Measurements from ENCODE around the gene GAB2.

Gene GAB2

DNA sequence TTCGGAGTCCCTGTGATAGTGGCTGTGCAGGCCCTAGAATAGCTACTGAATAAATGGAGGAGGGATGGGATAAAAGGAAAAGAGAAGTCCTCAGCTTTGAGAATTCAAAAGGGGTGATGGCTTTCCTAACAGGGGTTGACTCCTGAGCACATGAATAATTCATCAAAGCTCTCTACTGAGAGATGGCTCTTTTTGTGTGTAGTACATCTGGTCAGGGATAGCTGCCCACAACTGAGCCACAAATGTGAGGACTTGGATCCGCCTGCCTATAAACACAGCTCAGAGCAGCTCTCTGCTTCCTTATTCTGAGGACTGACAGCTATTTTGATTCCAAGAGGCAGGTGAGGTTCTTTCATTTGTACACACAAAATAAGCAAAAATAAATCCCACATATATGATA lies 146.6 kb downstream of the GAB2 start:
- TF ChIP-seq TAF1 (IDR thresholded peaks at IDR 0.05; ENCODE audit: low read depth, low read length), result no peak
- DNase-seq (ENCODE audit: insufficient read length, low spot score) (no peak), FAIRE-seq (no peak)

- FAIRE-seq, result no peak
- TF ChIP-seq POLR2A (IDR thresholded peaks at IDR 0.05; ENCODE audit: low read depth, low read length), result no peak
- no peak for TF ChIP-seq SPI1 (IDR thresholded peaks at IDR 0.05; ENCODE audit: low read depth, low read length)
- TF ChIP-seq TAF1 (IDR thresholded peaks at IDR 0.05; ENCODE audit: low read depth, low read length), result no peak
- no peak for TF ChIP-seq POLR2AphosphoS5 (IDR thresholded peaks at IDR 0.05; ENCODE audit: low read depth, low read length)
- TF ChIP-seq PAX5 (IDR thresholded peaks at IDR 0.05; ENCODE audit: insufficient read depth, low read length, severe bottlenecking), result no peak
- TF ChIP-seq POU2F2 (IDR thresholded peaks at IDR 0.05; ENCODE audit: low read depth, low read length), result no peak
Measured at GRCh38 chr11:78269806-78270205, 147.8 kb downstream of the GAB2 start.

GRCh38 chr11:78268591-78269410 lies 148.8 kb downstream of the GAB2 start:
- no peak for DNase-seq (ENCODE audit: insufficient read length, low spot score)
- no peak for FAIRE-seq
- TF ChIP-seq POU2F2 (IDR thresholded peaks at IDR 0.05; ENCODE audit: low read depth, low read length) (no peak), TAF1 (IDR thresholded peaks at IDR 0.05; ENCODE audit: low read depth, low read length) (no peak), POLR2A (IDR thresholded peaks at IDR 0.05; ENCODE audit: low read depth, low read length) (no peak), POLR2AphosphoS5 (IDR thresholded peaks at IDR 0.05; ENCODE audit: low read depth, low read length) (no peak), SPI1 (IDR thresholded peaks at IDR 0.05; ENCODE audit: low read depth, low read length) (no peak), PAX5 (IDR thresholded peaks at IDR 0.05; ENCODE audit: insufficient read depth, low read length, severe bottlenecking) (no peak)

More at GRCh38 chr11:78269806-78270205, 147.8 kb downstream of the GAB2 start:
- no peak for DNase-seq (ENCODE audit: insufficient read length, low spot score)

GRCh38 chr11:78266451-78266850 lies 151.2 kb downstream of the GAB2 start:
- DNase-seq (ENCODE audit: insufficient read length, low spot score), result no peak
- no peak for FAIRE-seq
- TF ChIP-seq POU2F2 (IDR thresholded peaks at IDR 0.05; ENCODE audit: low read depth, low read length) (no peak), POLR2AphosphoS5 (IDR thresholded peaks at IDR 0.05; ENCODE audit: low read depth, low read length) (no peak), SPI1 (IDR thresholded peaks at IDR 0.05; ENCODE audit: low read depth, low read length) (no peak), POLR2A (IDR thresholded peaks at IDR 0.05; ENCODE audit: low read depth, low read length) (no peak), TAF1 (IDR thresholded peaks at IDR 0.05; ENCODE audit: low read depth, low read length) (no peak), PAX5 (IDR thresholded peaks at IDR 0.05; ENCODE audit: insufficient read depth, low read length, severe bottlenecking) (no peak)

GRCh38 chr11:78265326-78265725 lies 152.3 kb downstream of the GAB2 start:
- TF ChIP-seq POU2F2 (IDR thresholded peaks at IDR 0.05; ENCODE audit: low read depth, low read length) (no peak), SPI1 (IDR thresholded peaks at IDR 0.05; ENCODE audit: low read depth, low read length) (no peak), PAX5 (IDR thresholded peaks at IDR 0.05; ENCODE audit: insufficient read depth, low read length, severe bottlenecking) (no peak), TAF1 (IDR thresholded peaks at IDR 0.05; ENCODE audit: low read depth, low read length) (no peak), POLR2A (IDR thresholded peaks at IDR 0.05; ENCODE audit: low read depth, low read length) (no peak), POLR2AphosphoS5 (IDR thresholded peaks at IDR 0.05; ENCODE audit: low read depth, low read length) (no peak)
- FAIRE-seq (no peak), DNase-seq (ENCODE audit: insufficient read length, low spot score) (no peak)

DNA sequence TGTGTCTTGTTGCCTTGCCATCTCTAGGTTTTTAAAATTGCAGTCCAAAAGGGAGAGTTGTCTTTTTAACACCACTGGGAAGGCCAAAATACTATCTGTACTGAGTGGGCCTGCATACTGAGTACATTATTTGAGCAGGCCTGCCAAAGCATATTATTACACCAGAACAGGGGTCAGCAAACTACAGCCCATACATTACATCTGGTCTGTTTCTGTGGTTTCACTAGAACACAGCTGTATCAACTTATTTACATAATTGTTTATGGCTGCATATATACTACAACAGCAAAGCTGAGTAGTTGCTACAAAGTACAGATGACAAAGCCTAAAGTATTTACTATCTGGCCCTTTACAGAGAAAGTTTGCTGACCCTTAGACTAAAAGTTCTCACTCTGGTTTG lies 154.9 kb downstream of the GAB2 start:
- FAIRE-seq, result no peak
- TF ChIP-seq SPI1 (IDR thresholded peaks at IDR 0.05; ENCODE audit: low read depth, low read length) (no peak), POU2F2 (IDR thresholded peaks at IDR 0.05; ENCODE audit: low read depth, low read length) (no peak), POLR2AphosphoS5 (IDR thresholded peaks at IDR 0.05; ENCODE audit: low read depth, low read length) (no peak), PAX5 (IDR thresholded peaks at IDR 0.05; ENCODE audit: insufficient read depth, low read length, severe bottlenecking) (no peak), TAF1 (IDR thresholded peaks at IDR 0.05; ENCODE audit: low read depth, low read length) (no peak), POLR2A (IDR thresholded peaks at IDR 0.05; ENCODE audit: low read depth, low read length) (no peak)
- no peak for DNase-seq (ENCODE audit: insufficient read length, low spot score)

DNA sequence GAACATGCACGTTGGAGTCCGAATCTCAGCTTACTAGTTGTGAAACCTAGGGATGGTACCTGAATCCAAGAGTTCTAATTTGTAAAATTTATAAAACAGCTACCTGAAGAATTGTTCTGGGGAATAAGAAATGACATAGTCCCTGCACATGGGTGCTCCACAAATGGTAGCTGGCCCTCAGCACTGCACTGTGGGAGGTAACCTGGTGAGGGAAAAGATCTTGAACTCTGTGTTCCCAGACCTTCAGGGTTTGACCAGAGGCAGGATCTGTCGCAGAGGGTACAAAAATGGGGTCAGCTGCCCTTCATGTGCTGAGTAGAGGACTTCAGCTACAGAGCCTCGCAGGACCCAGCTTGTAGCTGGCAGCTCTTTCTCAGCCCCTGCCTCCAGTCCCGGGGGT lies 155.4 kb downstream of the GAB2 start:
- FAIRE-seq (no peak), DNase-seq (ENCODE audit: insufficient read length, low spot score) (no peak)
- no peak for TF ChIP-seq POLR2A (IDR thresholded peaks at IDR 0.05; ENCODE audit: low read depth, low read length)
- TF ChIP-seq PAX5 (IDR thresholded peaks at IDR 0.05; ENCODE audit: insufficient read depth, low read length, severe bottlenecking), result no peak
- TF ChIP-seq TAF1 (IDR thresholded peaks at IDR 0.05; ENCODE audit: low read depth, low read length), result no peak
- TF ChIP-seq POU2F2 (IDR thresholded peaks at IDR 0.05; ENCODE audit: low read depth, low read length), result no peak
- no peak for TF ChIP-seq POLR2AphosphoS5 (IDR thresholded peaks at IDR 0.05; ENCODE audit: low read depth, low read length)

DNA sequence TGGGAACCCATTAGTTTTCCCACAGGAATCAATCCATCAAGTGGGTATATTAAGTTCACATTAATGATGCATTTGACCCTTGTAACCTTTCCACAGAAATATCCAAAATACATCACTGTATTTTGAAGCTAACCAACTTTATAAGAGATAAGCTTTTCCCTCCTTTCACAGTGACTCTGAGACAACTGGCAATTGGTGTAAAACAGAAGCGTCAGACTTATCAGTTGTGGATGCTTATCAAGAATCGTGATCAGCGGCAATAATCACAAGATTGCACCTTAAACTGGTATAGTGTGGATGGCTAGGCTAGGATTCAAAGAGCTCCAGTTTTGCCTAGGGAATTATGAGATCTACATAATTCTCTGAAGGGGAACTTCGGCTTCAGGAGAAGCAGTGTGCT lies 155.8 kb downstream of the GAB2 start:
- TF ChIP-seq TAF1 (IDR thresholded peaks at IDR 0.05; ENCODE audit: low read depth, low read length), result no peak
- FAIRE-seq, result no peak

GRCh38 chr11:78261367-78261766 lies 156.3 kb downstream of the GAB2 start:
- FAIRE-seq (no peak), DNase-seq (ENCODE audit: insufficient read length, low spot score) (no peak)
- no peak for TF ChIP-seq PAX5 (IDR thresholded peaks at IDR 0.05; ENCODE audit: insufficient read depth, low read length, severe bottlenecking)
- no peak for TF ChIP-seq TAF1 (IDR thresholded peaks at IDR 0.05; ENCODE audit: low read depth, low read length)
- TF ChIP-seq SPI1 (IDR thresholded peaks at IDR 0.05; ENCODE audit: low read depth, low read length), result no peak
- TF ChIP-seq POLR2AphosphoS5 (IDR thresholded peaks at IDR 0.05; ENCODE audit: low read depth, low read length), result no peak
- no peak for TF ChIP-seq POLR2A (IDR thresholded peaks at IDR 0.05; ENCODE audit: low read depth, low read length)
- TF ChIP-seq POU2F2 (IDR thresholded peaks at IDR 0.05; ENCODE audit: low read depth, low read length), result no peak

More for the DNA sequence above, 155.8 kb downstream of the GAB2 start:
- no peak for DNase-seq (ENCODE audit: insufficient read length, low spot score)

- no peak for TF ChIP-seq POU2F2 (IDR thresholded peaks at IDR 0.05; ENCODE audit: low read depth, low read length)
- TF ChIP-seq SPI1 (IDR thresholded peaks at IDR 0.05; ENCODE audit: low read depth, low read length), result no peak
- TF ChIP-seq POLR2AphosphoS5 (IDR thresholded peaks at IDR 0.05; ENCODE audit: low read depth, low read length), result no peak
- TF ChIP-seq POLR2A (IDR thresholded peaks at IDR 0.05; ENCODE audit: low read depth, low read length), result no peak
- no peak for TF ChIP-seq PAX5 (IDR thresholded peaks at IDR 0.05; ENCODE audit: insufficient read depth, low read length, severe bottlenecking)
- no peak for TF ChIP-seq TAF1 (IDR thresholded peaks at IDR 0.05; ENCODE audit: low read depth, low read length)
- no peak for FAIRE-seq
- DNase-seq (ENCODE audit: insufficient read length, low spot score), result no peak
Measured at GRCh38 chr11:78259777-78260487, 157.7 kb downstream of the GAB2 start.
